Stimulated activated CD4-positive, alpha-beta T cell treated with anti-CD3 and anti-CD28 coated beads, Interleukin-1b, Interleukin-23, amount 100 ng/mL, for 24 hours (primary cell): ENCODE results near the gene RUVBL1.
A peak's percentile ranks its signal among the peaks of the same experiment; 100 is the strongest.
"Not testable (repeated sequence)": the region's sequence is repeated elsewhere in the genome, so short reads cannot be mapped to it uniquely, and the experiment has no call there.

Source experiments
- DNase-seq, 4 experiments: peaks; one replicate each; pipeline ENCODE4 v3.0.0-alpha.2; 2020; ENCODE audit warnings: low read depth in 4 of 4, low spot score in 1 of 4

RUVBL1 gene

GRCh38 chr3:128123538-128124368 lies at the start of gene RUVBL1:
Gene RUVBL1 (minus strand): TSS chr3:128123812. CDS start chr3:128123724, 88 bp downstream.
- peak; percentile 84 to 95 (median 92) for DNase-seq

DNA sequence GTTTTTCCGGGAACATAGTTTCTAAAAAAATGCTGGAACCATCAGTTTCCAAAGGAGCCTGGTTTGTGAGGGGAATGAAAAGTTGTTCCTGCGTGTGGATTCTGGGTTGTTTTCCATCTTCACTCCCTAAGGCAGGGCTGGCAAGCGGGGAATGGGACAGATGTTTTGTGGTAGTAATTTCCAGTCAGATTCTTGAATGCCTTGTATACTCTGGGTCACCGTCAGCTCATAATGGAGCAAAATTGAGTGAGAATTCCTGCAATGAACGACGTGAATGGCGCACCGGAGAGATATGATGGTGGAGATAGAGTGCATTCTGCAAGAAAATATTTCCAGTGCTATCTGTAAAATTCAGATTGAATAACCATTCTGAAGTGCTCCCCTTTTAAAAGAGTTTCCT lies 49.6 kb upstream of the RUVBL1 start:
- no peak for DNase-seq

- no peak for DNase-seq
Measured at GRCh38 chr3:128170866-128171516, 47.4 kb upstream of the RUVBL1 start.

GRCh38 chr3:128168836-128169235 lies 45.2 kb upstream of the RUVBL1 start:
- DNase-seq: no peak

DNA sequence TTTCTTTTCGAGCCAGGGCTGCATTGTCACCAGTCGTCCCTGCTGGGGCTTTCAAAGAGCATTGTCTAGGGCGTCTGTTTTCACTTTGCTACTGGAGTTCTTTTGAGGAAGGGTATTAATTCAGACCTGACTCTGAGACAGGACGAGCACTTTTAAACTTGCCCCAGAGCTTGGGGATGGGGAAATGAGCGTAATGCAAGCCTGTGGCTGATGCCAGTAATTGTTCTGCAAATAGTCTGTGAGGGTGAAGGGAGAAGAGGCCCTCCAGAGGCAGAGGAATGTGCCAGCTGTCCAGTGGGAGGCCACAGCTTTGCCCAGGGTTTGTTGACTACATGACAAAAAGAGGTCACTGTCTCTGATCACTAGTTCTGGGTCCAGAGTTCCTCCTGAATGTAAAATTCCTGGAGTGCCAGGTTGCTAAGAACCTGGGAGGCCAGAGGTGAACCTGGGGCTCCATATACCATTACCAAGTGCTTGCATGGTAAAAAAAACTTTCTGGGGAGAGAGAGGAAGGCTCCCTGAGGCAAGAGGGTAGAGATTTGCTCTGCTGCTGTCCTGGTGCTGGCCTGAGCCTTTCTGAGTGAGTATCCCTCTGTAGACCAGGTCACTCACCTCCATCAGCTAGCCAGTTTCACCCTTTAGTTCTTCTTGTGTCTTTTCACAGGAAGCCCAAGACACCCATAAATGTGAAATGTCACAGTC lies 44.5 kb upstream of the RUVBL1 start:
- DNase-seq: no peak

DNA sequence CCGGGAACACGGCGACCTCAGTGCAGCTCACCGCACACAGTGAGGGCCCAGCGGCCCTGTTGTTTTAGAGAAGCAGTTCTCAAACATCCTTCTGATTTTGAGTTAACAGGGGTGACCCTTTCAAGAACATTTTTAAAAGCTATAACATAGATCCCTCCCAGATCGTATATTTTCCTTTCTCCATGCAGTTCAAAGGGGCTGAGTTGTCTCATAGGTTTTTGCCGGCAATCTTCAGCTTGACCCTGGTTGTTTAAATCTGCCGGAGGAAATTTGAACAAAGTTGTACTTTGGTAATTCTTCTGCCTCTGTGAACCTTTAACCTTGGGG lies 44.0 kb upstream of the RUVBL1 start:
- no peak for DNase-seq

- DNase-seq: no peak
Measured at GRCh38 chr3:128166971-128167453, 43.4 kb upstream of the RUVBL1 start.

- DNase-seq: no peak
Measured at GRCh38 chr3:128163432-128163831, 39.8 kb upstream of the RUVBL1 start.

DNA sequence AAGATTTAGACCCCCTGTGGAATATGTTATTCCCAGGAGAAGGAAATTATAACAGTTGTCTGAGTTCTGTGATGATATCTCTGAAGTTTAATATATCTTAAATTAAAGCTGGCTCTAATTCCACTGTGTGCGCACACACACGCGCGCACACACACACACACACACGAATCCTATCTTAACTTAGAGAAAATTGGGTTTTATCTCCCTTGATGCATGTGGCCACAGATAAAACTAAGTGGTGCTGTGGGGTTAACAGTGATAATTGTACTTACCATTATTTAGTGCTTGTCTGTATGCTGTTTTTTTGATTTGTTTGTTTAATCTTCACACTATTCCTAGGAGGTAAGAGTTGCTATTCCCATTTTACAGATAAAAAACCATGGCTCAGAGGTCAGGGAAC lies 37.0 kb upstream of the RUVBL1 start:
- DNase-seq: no peak

DNA sequence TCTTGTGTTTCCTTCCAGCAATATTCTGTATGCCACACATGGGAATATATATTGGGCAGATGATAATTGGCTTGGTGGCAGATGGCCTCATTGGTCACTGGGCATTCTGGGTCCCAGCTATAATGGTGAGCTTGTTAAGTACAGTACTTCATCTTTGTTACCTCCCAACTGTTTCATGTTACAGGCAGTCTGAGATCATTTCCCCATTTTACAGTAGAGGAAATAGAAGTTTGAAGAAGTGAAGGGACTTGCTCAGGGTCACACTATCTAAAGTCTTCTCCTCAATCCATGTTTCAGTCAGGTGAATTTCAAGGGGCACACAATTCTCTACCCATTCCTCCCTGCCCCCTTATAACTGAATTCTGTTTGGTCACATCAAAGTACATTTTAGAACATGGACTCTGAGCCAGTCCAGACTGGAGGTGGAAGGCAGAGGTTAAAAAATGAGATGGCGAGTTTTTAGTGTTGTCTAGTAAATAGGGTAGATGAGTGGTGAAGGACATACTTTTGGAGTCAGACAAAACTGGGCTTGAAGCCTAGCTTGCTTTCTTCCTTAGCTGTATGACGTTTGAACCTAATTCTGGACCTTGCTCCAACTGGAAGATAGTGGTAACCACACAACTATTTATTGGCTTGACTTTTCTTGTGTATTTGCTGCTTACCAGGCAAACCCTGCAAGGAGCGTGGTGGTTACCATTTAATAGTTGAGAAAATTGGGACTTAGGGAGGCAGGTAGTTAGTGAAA lies 32.2 kb upstream of the RUVBL1 start:
- DNase-seq: no peak

DNA sequence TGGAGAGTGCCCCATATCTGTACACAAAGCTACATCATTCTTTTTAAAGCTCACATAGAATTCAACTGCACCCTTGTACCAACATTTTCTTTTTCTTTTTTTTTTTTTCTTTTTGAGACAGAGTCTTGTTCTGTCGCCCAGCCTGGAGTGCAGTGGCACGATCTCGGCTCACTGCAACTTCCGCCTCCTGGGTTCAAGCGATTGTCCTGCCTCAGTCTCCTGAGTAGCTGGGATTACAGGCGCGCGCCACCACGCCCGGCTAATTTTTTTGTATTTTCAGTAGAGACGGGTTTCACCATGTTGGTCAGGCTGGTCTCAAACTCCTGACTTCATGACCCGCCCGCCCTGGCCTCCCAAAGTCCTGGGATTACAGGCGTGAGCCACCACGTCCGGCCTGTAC lies 30.7 kb upstream of the RUVBL1 start:
- DNase-seq: not testable (repeated sequence)

GRCh38 chr3:128153156-128154041 lies 29.8 kb upstream of the RUVBL1 start, which contains the start of gene EEFSEC:
Gene EEFSEC (plus strand): TSS chr3:128153481. CDS start chr3:128153508, 27 bp downstream.
- peak; percentile 66 to 87 (median 82) for DNase-seq

DNA sequence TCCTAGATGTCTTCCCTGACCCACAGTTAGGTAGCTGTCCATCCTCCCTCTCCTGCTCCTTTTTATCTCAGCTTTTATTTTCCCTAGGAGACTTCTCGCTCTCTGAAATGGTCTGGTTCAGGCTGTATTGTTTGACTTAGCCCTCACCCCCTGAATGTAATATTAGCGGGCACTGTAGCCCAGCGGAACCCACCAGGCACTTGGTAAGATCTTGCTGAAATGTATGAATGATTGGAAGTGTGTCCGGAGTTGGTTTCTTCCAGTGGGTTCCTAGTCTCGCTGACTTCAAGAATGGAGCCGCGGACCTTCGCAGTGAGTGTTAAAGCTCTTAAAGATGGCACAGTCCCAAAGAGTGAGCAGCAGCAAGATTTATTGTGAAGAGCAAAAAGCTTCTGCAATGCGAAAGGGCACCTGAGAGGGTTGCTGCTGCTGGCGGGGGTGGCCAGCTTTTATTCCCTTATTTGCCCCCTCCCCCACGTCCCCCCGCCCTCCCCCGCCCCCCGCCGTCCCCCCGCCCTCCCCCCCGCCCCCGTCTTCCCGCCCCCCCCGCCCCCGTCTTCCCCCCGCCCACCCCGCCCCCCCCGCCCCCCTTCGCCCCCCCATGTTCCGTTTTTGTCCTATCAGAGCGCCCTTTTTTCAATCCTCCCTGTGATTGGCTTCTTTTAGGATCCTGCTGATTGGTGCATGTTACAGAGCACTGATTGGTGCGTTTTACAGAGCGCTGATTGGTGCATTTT lies 29.0 kb upstream of the RUVBL1 start:
- no peak for DNase-seq

DNA sequence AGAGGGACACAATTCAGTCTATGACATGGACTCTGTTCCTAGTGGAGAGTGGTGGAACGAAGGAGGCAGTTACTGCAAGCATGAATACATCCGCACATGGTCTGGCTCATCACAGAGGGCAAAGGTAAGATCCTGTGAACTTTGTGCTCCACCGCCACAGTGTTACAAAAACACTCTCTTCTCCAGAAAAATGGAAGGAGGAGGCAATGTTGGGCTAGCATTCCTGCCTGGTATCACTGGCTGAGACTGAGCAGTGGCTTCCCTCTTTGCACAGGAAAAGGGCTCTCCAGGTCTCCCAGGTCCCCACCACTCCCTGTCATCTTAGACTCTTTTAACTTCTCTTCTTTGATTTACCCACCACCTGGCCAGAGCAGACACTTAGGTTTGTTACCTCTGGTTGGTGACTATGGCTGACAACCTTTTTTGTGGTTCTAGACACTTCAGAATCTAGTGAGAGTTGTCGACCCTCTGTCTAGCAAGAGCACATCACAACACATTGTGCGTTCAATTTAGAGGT lies 28.2 kb upstream of the RUVBL1 start:
- DNase-seq: no peak

- no peak for DNase-seq
Measured at GRCh38 chr3:128149650-128150049, 26.0 kb upstream of the RUVBL1 start.

GRCh38 chr3:128146201-128146600 lies 22.6 kb upstream of the RUVBL1 start:
- no peak for DNase-seq

DNA sequence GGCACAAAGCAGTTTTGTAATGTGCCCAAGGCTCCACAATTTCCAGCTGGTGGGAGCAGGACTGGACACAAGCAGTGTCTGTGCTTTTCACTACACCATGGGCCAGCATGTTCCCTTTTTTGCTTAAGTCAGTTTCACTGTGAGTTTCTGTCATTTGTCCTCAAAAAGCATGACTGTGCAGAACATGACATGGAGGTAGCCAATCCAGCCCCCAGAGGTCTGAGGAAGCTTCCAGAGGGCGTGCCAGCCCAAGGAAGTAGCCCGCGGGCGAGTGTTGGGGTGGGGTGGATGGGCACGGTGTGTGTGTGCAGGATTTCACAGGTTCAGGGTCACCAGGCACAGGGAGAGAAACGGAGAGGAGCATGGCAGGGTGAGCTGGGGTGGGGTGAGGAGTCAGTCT lies 21.7 kb upstream of the RUVBL1 start:
- DNase-seq: no peak

- DNase-seq: no peak
Measured at GRCh38 chr3:128144512-128145187, 21.0 kb upstream of the RUVBL1 start.

GRCh38 chr3:128143496-128143895 lies 19.9 kb upstream of the RUVBL1 start:
- no peak for DNase-seq
